ENCODE results near the gene PTGDS.
A peak's percentile ranks its signal among the peaks of the same experiment; 100 is the strongest.

Gene PTGDS

GRCh38 chr9:136977223-136977622 lies at the start of gene PTGDS:
Gene PTGDS (plus strand): TSS chr9:136977504. CDS start chr9:136977579, 75 bp downstream.
- no peak for DNase-seq (ENCODE audit: low read depth)

GRCh38 chr9:136928591-136928990 lies 48.7 kb upstream of the PTGDS start:
- no peak for DNase-seq (ENCODE audit: low read depth)

GRCh38 chr9:136930014-136930413 lies 47.3 kb upstream of the PTGDS start:
- no peak for DNase-seq (ENCODE audit: low read depth)

GRCh38 chr9:136931611-136932130 lies 45.6 kb upstream of the PTGDS start:
- no peak for DNase-seq (ENCODE audit: low read depth)

GRCh38 chr9:136934277-136934676 lies 43.0 kb upstream of the PTGDS start:
- no peak for DNase-seq (ENCODE audit: low read depth)

- DNase-seq (ENCODE audit: low read depth): no peak
Observed at GRCh38 chr9:136935651-136936050, 41.7 kb upstream of the PTGDS start.

GRCh38 chr9:136936645-136937170 lies 40.6 kb upstream of the PTGDS start:
- no peak for DNase-seq (ENCODE audit: low read depth)

GRCh38 chr9:136937186-136938001 lies 39.9 kb upstream of the PTGDS start:
- no peak for DNase-seq (ENCODE audit: low read depth)

GRCh38 chr9:136939431-136939995 lies 37.8 kb upstream of the PTGDS start:
- DNase-seq (ENCODE audit: low read depth): no peak

- no peak for DNase-seq (ENCODE audit: low read depth)
Observed at GRCh38 chr9:136939996-136940525, 37.2 kb upstream of the PTGDS start.

GRCh38 chr9:136940526-136941230 lies 36.6 kb upstream of the PTGDS start:
- DNase-seq (ENCODE audit: low read depth): no peak

GRCh38 chr9:136941231-136942111 lies 35.8 kb upstream of the PTGDS start:
- DNase-seq (ENCODE audit: low read depth): no peak

GRCh38 chr9:136942112-136942880 lies 35.0 kb upstream of the PTGDS start:
- no peak for DNase-seq (ENCODE audit: low read depth)

- DNase-seq (ENCODE audit: low read depth): no peak
Observed at GRCh38 chr9:136942881-136943230, 34.4 kb upstream of the PTGDS start.

- peak; percentile 37 for DNase-seq (ENCODE audit: low read depth)
Observed at GRCh38 chr9:136943291-136944211, 33.8 kb upstream of the PTGDS start.

GRCh38 chr9:136944212-136944518 lies 33.1 kb upstream of the PTGDS start:
- DNase-seq (ENCODE audit: low read depth): no peak

GRCh38 chr9:136944519-136945332 lies 32.6 kb upstream of the PTGDS start, which contains the start of the genes C8G and FBXW5:
Gene C8G (plus strand): TSS chr9:136945243. CDS start chr9:136945321, 78 bp downstream.
Gene FBXW5 (minus strand): TSS chr9:136944738. CDS start chr9:136944083, 655 bp downstream.
- DNase-seq (ENCODE audit: low read depth): peak; percentile 98
